Natural killer cell (primary cell): ENCODE measurements around the gene UBQLN3. TPM values are rescaled to one million over a fixed set of nuclear protein-coding genes. Genes with fewer than 3 reads are reported as not detected.

Source experiments
- ATAC-seq, 3 donors: fragments of 150-1000 bp in 2 of 3; fragments of 200-7000 bp in 1 of 3; cut with Tn5 transposase; 1 replicate in 1 of 3; 2 replicates in 2 of 3; pipeline ENCODE4 v1.10.0; 2021; ENCODE audit warnings: mild to moderate bottlenecking in 2 of 3, moderate library complexity in 2 of 3
- DNase-seq, 2 donors: peaks; one replicate each; pipeline versions ENCODE4 v3.0.0 to v3.0.0-alpha.2; 2013 to 2021; ENCODE audit warnings: mixed read lengths in 1 of 2
- H3K27ac ChIP-seq: one replicate; pipeline ENCODE4 v1.5.1; 2013; ENCODE audit warnings: mild to moderate bottlenecking, low read length
- H3K27me3 ChIP-seq: one replicate; pipeline ENCODE4 v1.6.1; 2013; ENCODE audit warnings: low read length; ENCODE audit not compliant: control insufficient read depth, insufficient read depth
- H3K36me3 ChIP-seq: one replicate; pipeline ENCODE4 v1.6.1; 2013; ENCODE audit warnings: low read length; ENCODE audit not compliant: control insufficient read depth, insufficient read depth
- H3K4me1 ChIP-seq: one replicate; pipeline ENCODE4 v1.6.1; 2013; ENCODE audit warnings: low read length; ENCODE audit not compliant: control insufficient read depth, insufficient read depth
- H3K4me3 ChIP-seq: one replicate; pipeline ENCODE4 v1.5.1; 2013; ENCODE audit warnings: low read length
- H3K9me3 ChIP-seq: one replicate; pipeline ENCODE4 v1.6.1; 2013; ENCODE audit warnings: low read length; ENCODE audit not compliant: control insufficient read depth, insufficient read depth
- H3K27ac Mint-ChIP-seq, 2 donors: one replicate each; pipeline ENCODE4 v1.8.0; 2022; ENCODE audit warnings: mild to moderate bottlenecking in 2 of 2, mixed read lengths in 2 of 2, moderate library complexity in 1 of 2
- H3K27me3 Mint-ChIP-seq, 2 donors: one replicate each; pipeline ENCODE4 v1.8.0; 2022; ENCODE audit warnings: low read depth in 2 of 2, mixed read lengths in 2 of 2
- H3K36me3 Mint-ChIP-seq: one replicate; pipeline ENCODE4 v1.8.0; 2022; ENCODE audit warnings: mixed read lengths
- H3K4me1 Mint-ChIP-seq, 2 donors: one replicate each; pipeline ENCODE4 v1.8.0; 2022; ENCODE audit warnings: mixed read lengths in 2 of 2
- H3K4me3 Mint-ChIP-seq: one replicate; pipeline ENCODE4 v1.8.0; 2022; ENCODE audit warnings: mild to moderate bottlenecking, moderate library complexity, mixed read lengths
- H3K9me3 Mint-ChIP-seq, 2 donors: one replicate each; pipeline ENCODE4 v1.8.0; 2022; ENCODE audit warnings: mixed read lengths in 2 of 2
- CTCF ChIP-seq: fragments of 200-600 bp; IDR thresholded peaks from one replicate; pipeline ENCODE4 v1.8.0; 2022; ENCODE audit warnings: antibody characterized with exemption
- WGBS: methylation state at CpG from one replicate; pipeline ENCODE4 v1.1.7; 2013; ENCODE audit warnings: missing lambda C conversion rate; ENCODE audit not compliant: insufficient coverage; 5-methylcytosine and 5-hydroxymethylcytosine counted together
- intact Hi-C: fragments of 100-400 bp; cut with micrococcal nuclease; formaldehyde crosslinking; loops from one replicate; pipeline ENCODE4 v1.14.2; 2022
- total RNA-seq, 4 donors: library from RNA; stranded (reverse); fragments of 120-200 nt in 1 of 4; gene quantifications; one replicate each; pipeline versions ENCODE4 v1.2.3 to v1.2.4, GENCODE V29; 2013 to 2022

Gene UBQLN3
- total RNA-seq, 3 donors from 2014 or later (not counting 1 experiment from before 2014, with no cell fraction given): 0.15 to 0.20 TPM; not detected in 1

- no peak for ATAC-seq
- H3K36me3 Mint-ChIP-seq: no peaks in the 10 kb centered on the region
- DNase-seq: no peak
- no peaks in the 10 kb centered on the region for H3K9me3 ChIP-seq
- H3K27me3 ChIP-seq: no peaks in the 10 kb centered on the region
- H3K4me3 Mint-ChIP-seq: no peak overlapping the region
- H3K27ac Mint-ChIP-seq: no peak overlapping the region
- H3K4me1 ChIP-seq: no peaks in the 10 kb centered on the region
- no peaks in the 10 kb centered on the region for H3K9me3 Mint-ChIP-seq
- WGBS: no CpG with 5 or more reads among the region's 1 CpG
- intact Hi-C loops: no loop called here
- no peak overlapping the region for H3K27ac ChIP-seq
- no peaks in the 10 kb centered on the region for H3K4me1 Mint-ChIP-seq
- no peak overlapping the region for H3K4me3 ChIP-seq
- peaks cover 10 to 16% of the 10 kb centered on the region in 2 donors for H3K27me3 Mint-ChIP-seq
- no peak for TF ChIP-seq CTCF
- H3K36me3 ChIP-seq: no peaks in the 10 kb centered on the region
Observed at GRCh38 chr11:5528495-5528894, 18.7 kb upstream of the UBQLN3 start.

GRCh38 chr11:5527716-5528115 lies 18.0 kb upstream of the UBQLN3 start:
- Histone ChIP-seq H3K27me3 (no peaks in the 10 kb centered on the region), H3K27ac (no peak overlapping the region), H3K4me3 (no peak overlapping the region), H3K36me3 (no peaks in the 10 kb centered on the region), H3K9me3 (no peaks in the 10 kb centered on the region), H3K4me1 (no peaks in the 10 kb centered on the region)
- Mint-ChIP-seq H3K4me1 (no peaks in the 10 kb centered on the region), H3K27ac (no peak overlapping the region), H3K27me3 (peaks cover 10 to 16% of the 10 kb centered on the region in 2 donors), H3K36me3 (no peaks in the 10 kb centered on the region), H3K4me3 (no peak overlapping the region), H3K9me3 (no peaks in the 10 kb centered on the region)
- no peak for ATAC-seq
- 91% methylated on average over 5 of the region's 5 CpGs for WGBS
- intact Hi-C loops: no loop called here
- no peak for DNase-seq
- no peak for TF ChIP-seq CTCF

- Mint-ChIP-seq H3K9me3 (no peaks in the 10 kb centered on the region), H3K4me1 (no peaks in the 10 kb centered on the region), H3K36me3 (no peaks in the 10 kb centered on the region), H3K27me3 (peaks cover 0 to 10% of the 10 kb centered on the region in 2 donors), H3K4me3 (no peak overlapping the region), H3K27ac (no peak overlapping the region)
- Histone ChIP-seq H3K9me3 (no peaks in the 10 kb centered on the region), H3K27ac (no peak overlapping the region), H3K27me3 (no peaks in the 10 kb centered on the region), H3K4me3 (no peak overlapping the region), H3K4me1 (no peaks in the 10 kb centered on the region), H3K36me3 (no peaks in the 10 kb centered on the region)
- 80% methylated on average over 3 of the region's 3 CpGs for WGBS
- DNase-seq (no peak), ATAC-seq (no peak)
- intact Hi-C loops: no loop called here
- no peak for TF ChIP-seq CTCF
Observed at GRCh38 chr11:5524756-5525155, 15.0 kb upstream of the UBQLN3 start.

DNA sequence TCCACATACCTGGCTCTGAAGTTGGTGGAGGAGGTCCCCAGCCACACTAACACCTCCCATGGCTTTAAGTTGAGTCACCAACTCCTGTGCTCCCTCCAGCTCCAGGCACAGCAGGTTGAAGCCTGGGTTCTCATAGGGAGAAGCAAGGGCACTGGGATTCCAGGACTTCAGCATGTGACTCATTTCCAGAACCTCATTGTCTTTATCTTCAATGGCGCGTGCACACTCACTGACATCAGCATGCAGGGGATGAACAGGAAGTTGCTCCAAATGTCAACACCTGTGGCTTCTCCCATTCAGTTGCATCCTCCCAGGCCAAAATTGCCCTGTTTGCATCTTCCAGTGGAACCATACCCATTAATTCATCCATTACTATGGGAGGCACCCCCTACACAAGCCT lies 12.6 kb upstream of the UBQLN3 start:
- intact Hi-C loops: no loop called here
- Mint-ChIP-seq H3K36me3 (no peaks in the 10 kb centered on the region), H3K27ac (no peak overlapping the region), H3K4me3 (no peak overlapping the region), H3K4me1 (no peaks in the 10 kb centered on the region), H3K9me3 (no peaks in the 10 kb centered on the region), H3K27me3 (peaks cover 0 to 10% of the 10 kb centered on the region in 2 donors)
- Histone ChIP-seq H3K27ac (no peak overlapping the region), H3K4me3 (no peak overlapping the region), H3K4me1 (no peaks in the 10 kb centered on the region), H3K36me3 (no peaks in the 10 kb centered on the region), H3K9me3 (no peaks in the 10 kb centered on the region), H3K27me3 (no peaks in the 10 kb centered on the region)
- WGBS: 87% methylated on average over 2 of the region's 2 CpGs
- TF ChIP-seq CTCF: no peak
- no peak for ATAC-seq
- DNase-seq: no peak
